A549 (cell line): ENCODE results near the gene SEC14L5. TPM values are rescaled to one million over a fixed set of nuclear protein-coding genes. Genes with fewer than 3 reads are reported as not detected.
A peak's percentile ranks its signal among the peaks of the same experiment; 100 is the strongest.

Experiments
- ATAC-seq, 2 experiments: fragments of 200-7000 bp in 1 of 2; fragments of >200 bp in 1 of 2; cut with Nextera tagmentation in 1 of 2; cut with Tn5 transposase in 1 of 2; 3 replicates each; pipeline versions ENCODE4 v1.8.0 to v1.9.1; 2018 to 2020; ENCODE audit warnings: mild to moderate bottlenecking in 1 of 2, moderate library complexity in 1 of 2
- CTCF ChIA-PET: fragments of 300-600 bp; sonication (Branson Sonifier 250); formaldehyde crosslinking; extraction: SDS; loops from one replicate; lab custom pipeline; 2021; ENCODE audit warnings: antibody characterized with exemption, inconsistent platforms; lab: Yijun Ruan, JAX
- POLR2A ChIA-PET: fragments of 350-600 bp; formaldehyde crosslinking; extraction: SDS; loops from one replicate; lab custom pipeline; 2021; ENCODE audit warnings: antibody characterized with exemption, inconsistent platforms; lab: Yijun Ruan, JAX
- DNase-seq, 2 experiments: peaks; one replicate each; pipeline versions ENCODE4 v3.0.0 to v3.0.0-alpha.2; 2011 to 2016; ENCODE audit warnings: low read depth in 1 of 2, low spot score in 1 of 2
- FAIRE-seq: peaks from 2 replicates; lab custom pipeline; 2011; peaks lifted over from hg19 to GRCh38; lab: Jason Lieb, UNC
- H3K27ac ChIP-seq, 2 experiments: fragments of >200 bp; sonication (Bioruptor Twin); formaldehyde crosslinking; 3 replicates each; pipeline ENCODE4 v1.5.1; 2016 to 2017
- H3K4me1 ChIP-seq: fragments of >200 bp; sonication (Bioruptor Twin); formaldehyde crosslinking; 3 replicates; pipeline ENCODE4 v1.6.1; 2016
- H3K4me2 ChIP-seq: fragments of >200 bp; sonication (Bioruptor Twin); formaldehyde crosslinking; 3 replicates; pipeline ENCODE4 v1.6.1; 2016
- H3K4me3 ChIP-seq: fragments of >200 bp; sonication (Bioruptor Twin); formaldehyde crosslinking; 3 replicates; pipeline ENCODE4 v1.5.1; 2016
- H3K9me3 ChIP-seq: fragments of >200 bp; sonication (Bioruptor Twin); formaldehyde crosslinking; 3 replicates; pipeline ENCODE4 v1.6.1; 2016
- CBX8 ChIP-seq: fragments of 200-600 bp; sonication (generic); IDR thresholded peaks from 2 replicates; pipeline ENCODE4 v1.6.1; 2016
- CHD2 ChIP-seq: fragments of 150-350 bp; IDR thresholded peaks from 2 replicates; pipeline ENCODE4 v1.6.1; 2014; ENCODE audit warnings: low read length; ENCODE audit not compliant: partially characterized antibody
- CTCF ChIP-seq: fragments of >200 bp; sonication (Bioruptor Twin); formaldehyde crosslinking; IDR thresholded peaks from 3 replicates; pipeline ENCODE4 v1.5.1; 2016
- EHMT2 ChIP-seq: fragments of 200-600 bp; sonication (generic); IDR thresholded peaks from 2 replicates; pipeline ENCODE4 v1.6.1; 2016; ENCODE audit warnings: antibody characterized with exemption, low read depth, mild to moderate bottlenecking, moderate library complexity
- ESRRA ChIP-seq: fragments of 150-350 bp; IDR thresholded peaks from 2 replicates; pipeline ENCODE4 v1.6.1; 2014; ENCODE audit warnings: mild to moderate bottlenecking, low read length, borderline replicate concordance
- GATA3 ChIP-seq: IDR thresholded peaks from 2 replicates; pipeline ENCODE4 v1.6.1; 2012; ENCODE audit warnings: borderline replicate concordance
- HDAC2 ChIP-seq: fragments of 200-600 bp; sonication (generic); IDR thresholded peaks from 2 replicates; pipeline ENCODE4 v1.6.1; 2016
- HES2 ChIP-seq: fragments of >200 bp; sonication (Bioruptor Twin); formaldehyde crosslinking; IDR thresholded peaks from 2 replicates; pipeline ENCODE4 v1.6.1; 2016
- HEYL ChIP-seq: fragments of 250-450 bp; sonication (Bioruptor Pico); IDR thresholded peaks from 2 replicates; pipeline ENCODE4 v1.8.0; 2021; ENCODE audit warnings: mild to moderate bottlenecking, moderate library complexity
- HMGXB4 ChIP-seq: fragments of 250-450 bp; sonication (Bioruptor Pico); IDR thresholded peaks from 2 replicates; pipeline ENCODE4 v1.5.0; 2021; ENCODE audit warnings: mild to moderate bottlenecking, moderate library complexity, borderline replicate concordance
- KDM1A ChIP-seq: fragments of 200-600 bp; sonication (generic); IDR thresholded peaks from 2 replicates; pipeline ENCODE4 v1.6.1; 2016; ENCODE audit warnings: low read depth, mild to moderate bottlenecking
- MAFK ChIP-seq: fragments of 450-650 bp; IDR thresholded peaks from 2 replicates; pipeline ENCODE4 v1.6.1; 2014; ENCODE audit not compliant: partially characterized antibody
- MAX ChIP-seq: IDR thresholded peaks from 2 replicates; pipeline ENCODE4 v1.6.1; 2012
- NPAS2 ChIP-seq: fragments of 250-450 bp; sonication (Bioruptor Pico); IDR thresholded peaks from 2 replicates; pipeline ENCODE4 v1.8.0; 2022; ENCODE audit warnings: mild to moderate bottlenecking, moderate library complexity, borderline replicate concordance
- PBX3 ChIP-seq: IDR thresholded peaks from 2 replicates; pipeline ENCODE4 v1.6.1; 2012
- PHF8 ChIP-seq: fragments of 200-600 bp; sonication (generic); IDR thresholded peaks from 2 replicates; pipeline ENCODE4 v1.6.1; 2016; ENCODE audit warnings: low read depth, mild to moderate bottlenecking, antibody characterized with exemption, moderate library complexity, borderline replicate concordance
- POLR2A ChIP-seq: IDR thresholded peaks from 2 replicates; pipeline ENCODE4 v1.6.1; 2012; ENCODE audit warnings: mild to moderate bottlenecking, low read length
- POLR2AphosphoS2 ChIP-seq: conservative IDR thresholded peaks from 2 replicates; pipeline ENCODE4 v1.6.1; 2012; ENCODE audit warnings: low read length, improper control_type of control experiment, inconsistent platforms
- RARB ChIP-seq: fragments of 250-450 bp; sonication (Bioruptor Pico); IDR thresholded peaks from 2 replicates; pipeline ENCODE4 v1.8.0; 2021; ENCODE audit warnings: mild to moderate bottlenecking, moderate library complexity
- RFX5 ChIP-seq: fragments of 450-650 bp; IDR thresholded peaks from 2 replicates; pipeline ENCODE4 v1.7.1; 2014; ENCODE audit warnings: antibody characterized with exemption, mild to moderate bottlenecking, moderate library complexity
- SREBF2 ChIP-seq: fragments of 450-650 bp; IDR thresholded peaks from 2 replicates; pipeline ENCODE4 v1.6.1; 2014; ENCODE audit warnings: mild to moderate bottlenecking, moderate library complexity
- TFCP2L1 ChIP-seq: fragments of 250-450 bp; sonication (Bioruptor Pico); IDR thresholded peaks from 2 replicates; pipeline ENCODE4 v1.5.0; 2021; ENCODE audit warnings: mild to moderate bottlenecking
- TP53 ChIP-seq: fragments of 250-450 bp; sonication (Bioruptor Pico); IDR thresholded peaks from 2 replicates; pipeline ENCODE4 v1.5.0; 2021; ENCODE audit warnings: mild to moderate bottlenecking, moderate library complexity
- USF2 ChIP-seq: fragments of 450-650 bp; IDR thresholded peaks from 2 replicates; pipeline ENCODE4 v1.6.1; 2014; ENCODE audit warnings: antibody characterized with exemption
- ZFP36 ChIP-seq: fragments of 450-650 bp; IDR thresholded peaks from 2 replicates; pipeline ENCODE4 v1.6.1; 2014; ENCODE audit warnings: borderline replicate concordance; ENCODE audit not compliant: partially characterized antibody
- ZNF302 ChIP-seq: fragments of 250-450 bp; sonication (Bioruptor Pico); IDR thresholded peaks from 2 replicates; pipeline ENCODE4 v1.9.0; 2021; ENCODE audit warnings: inconsistent platforms, mild to moderate bottlenecking, moderate library complexity
- WGBS: methylation state at CpG from one replicate; pipeline ENCODE4 v1.1.6; 2017; ENCODE audit errors: missing lambda C conversion rate; 5-methylcytosine and 5-hydroxymethylcytosine counted together
- polyA plus RNA-seq, 4 experiments: library from polyadenylated mRNA; depleted of rRNA in 3 of 4; stranded (reverse); fragments of >200 nt; fragmentation: RNase III in 1 of 4; extraction: RNeasy Plus Mini Kit Qiagen cat#74134 plus additional on column Dnase treatment in 1 of 4; gene quantifications; 2 replicates in 3 of 4; 3 replicates in 1 of 4; pipeline ENCODE4 v1.2.3, GENCODE V29; 2011 to 2017

The SEC14L5 gene
- polyA plus RNA-seq, 2 of the 4 experiments (the other 2 are of a cell fraction): 0.03 to 0.05 TPM

GRCh38 chr16:4925791-4926190, 32.3 kb upstream of the SEC14L5 start:
- no peak for ATAC-seq
- no peak overlapping the region for H3K4me3 ChIP-seq
- no peak for FAIRE-seq
- H3K9me3 ChIP-seq: peaks cover 28% of the 10 kb centered on the region
- 87% methylated on average over 5 of the region's 5 CpGs for WGBS
- TF ChIP-seq ZFP36 (no peak), GATA3 (no peak), EHMT2 (no peak), ZNF302 (CRISPR knock-in tag) (no peak), KDM1A (no peak), ESRRA (no peak), CTCF (no peak), MAX (no peak), CBX8 (no peak)
- H3K27ac ChIP-seq: no peak overlapping the region
- 0 out of 3 replicates have a peak, but pooled peaks cover 2% of the 10 kb centered on the region for H3K4me1 ChIP-seq
- H3K4me2 ChIP-seq: no peak overlapping the region
- ChIA-PET POLR2A (no interaction called here), CTCF (interaction anchor here (1.3 to 1.4 kb wide), 2 partner anchors 30 to 41 kb away, joined by 3 read pairs; no protein-coding TSS in a partner anchor)
- DNase-seq: no peak

- ATAC-seq: no peak
- CTCF ChIA-PET: interaction anchor here (1.3 to 1.4 kb wide), 2 partner anchors 9 to 42 kb away, joined by 3 to 4 read pairs; no protein-coding TSS in a partner anchor
- POLR2A ChIA-PET: no interaction called here
- Histone ChIP-seq H3K9me3 (peaks cover 28% of the 10 kb centered on the region), H3K27ac (no peak overlapping the region), H3K4me1 (0 out of 3 replicates have a peak, but pooled peaks cover 2% of the 10 kb centered on the region)
- TF ChIP-seq PHF8 (no peak), KDM1A (peak; percentile 29; the same call in 1 of the 2 replicates)
- TF ChIP-seq, all 56 proteins: peak for 1
- DNase-seq (no peak), FAIRE-seq (no peak)
- 93% methylated on average over 2 of the region's 2 CpGs for WGBS
- Histone ChIP-seq H3K4me3 (no peak overlapping the region), H3K4me2 (no peak overlapping the region)
Measured at GRCh38 chr16:4926928-4927327, 31.2 kb upstream of the SEC14L5 start.

GRCh38 chr16:4927661-4928060, 30.5 kb upstream of the SEC14L5 start:
- Histone ChIP-seq H3K4me2 (no peak overlapping the region), H3K4me1 (0 out of 3 replicates have a peak, but pooled peaks cover 2% of the 10 kb centered on the region), H3K9me3 (peaks cover 28% of the 10 kb centered on the region), H3K4me3 (no peak overlapping the region), H3K27ac (no peak overlapping the region)
- no peak for TF ChIP-seq SREBF2
- TF ChIP-seq TFCP2L1 (CRISPR knock-in tag): no peak
- TF ChIP-seq HES2: no peak
- no peak for TF ChIP-seq POLR2A
- no peak for TF ChIP-seq HMGXB4 (CRISPR knock-in tag)
- no peak for TF ChIP-seq TP53 (CRISPR knock-in tag)
- TF ChIP-seq USF2: no peak
- TF ChIP-seq NPAS2: no peak
- no peak for TF ChIP-seq MAFK
- no peak for TF ChIP-seq POLR2AphosphoS2
- no peak for TF ChIP-seq PBX3
- TF ChIP-seq RARB (CRISPR knock-in tag): no peak
- no peak for TF ChIP-seq CHD2
- no peak for TF ChIP-seq KDM1A
- TF ChIP-seq HEYL (CRISPR knock-in tag): no peak
- no peak for TF ChIP-seq EHMT2
- no peak for TF ChIP-seq RFX5
- no peak for TF ChIP-seq HDAC2
- DNase-seq: no peak
- ChIA-PET CTCF (interaction anchor here (1.4 kb wide), 1 partner anchor 9 kb away, joined by 4 read pairs; no protein-coding TSS in a partner anchor), POLR2A (no interaction called here)
- FAIRE-seq: no peak
- no peak for ATAC-seq
- 42% methylated on average over 2 of the region's 2 CpGs for WGBS
